HG02642 (cell line): ENCODE results near the gene LAG3.
"Not testable (repeated sequence)": the region's sequence is repeated elsewhere in the genome, so short reads cannot be mapped to it uniquely, and the experiment has no call there.

ENCODE experiments used
- ATAC-seq: cut with Tn5 transposase; IDR thresholded peaks from one replicate; pipeline ENCODE4 v1.9.1; 2021; ENCODE audit warnings: mild to moderate bottlenecking; ENCODE audit not compliant: unreplicated experiment, poor library complexity

The LAG3 gene

GRCh38 chr12:6772331-6772695, at the start of gene LAG3:
Gene LAG3, plus strand, starts transcription at chr12:6772520. Its CDS starts 333 bp downstream, at chr12:6772853.
- ATAC-seq, result no peak

- ATAC-seq, result no peak
Observed at GRCh38 chr12:6722863-6723262, 49.5 kb upstream of the LAG3 start.

- ATAC-seq, result peak; percentile 95
Observed at GRCh38 chr12:6723607-6724408, 48.5 kb upstream of the LAG3 start, which contains the start of gene COPS7A. Gene COPS7A, plus strand, starts transcription at chr12:6724046. Its CDS starts 611 bp downstream, at chr12:6724657.

- peak; percentile 18 for ATAC-seq
Observed at GRCh38 chr12:6724409-6724797, 47.9 kb upstream of the LAG3 start.

GRCh38 chr12:6725350-6725749, 47.0 kb upstream of the LAG3 start:
- ATAC-seq, result no peak

- no peak for ATAC-seq
Observed at GRCh38 chr12:6729186-6729585, 43.1 kb upstream of the LAG3 start.

- no peak for ATAC-seq
Observed at GRCh38 chr12:6730169-6730568, 42.2 kb upstream of the LAG3 start.

- no peak for ATAC-seq
Observed at GRCh38 chr12:6734506-6735387, 37.6 kb upstream of the LAG3 start.

GRCh38 chr12:6735448-6736191, 36.7 kb upstream of the LAG3 start:
- ATAC-seq, result no peak

GRCh38 chr12:6736754-6737153, 35.6 kb upstream of the LAG3 start:
- ATAC-seq, result no peak

- ATAC-seq, result not testable (repeated sequence)
Observed at GRCh38 chr12:6742080-6742479, 30.2 kb upstream of the LAG3 start.

- no peak for ATAC-seq
Observed at GRCh38 chr12:6742834-6743233, 29.5 kb upstream of the LAG3 start.

GRCh38 chr12:6743300-6743699, 29.0 kb upstream of the LAG3 start:
- not testable (repeated sequence) for ATAC-seq

GRCh38 chr12:6745741-6746525, 26.4 kb upstream of the LAG3 start:
- no peak for ATAC-seq

GRCh38 chr12:6747216-6747615, 25.1 kb upstream of the LAG3 start:
- ATAC-seq, result no peak

- ATAC-seq, result no peak
Observed at GRCh38 chr12:6748761-6749160, 23.6 kb upstream of the LAG3 start.

GRCh38 chr12:6750506-6750905, 21.8 kb upstream of the LAG3 start:
- ATAC-seq, result no peak

GRCh38 chr12:6751767-6752166, 20.6 kb upstream of the LAG3 start:
- ATAC-seq, result no peak

- ATAC-seq, result no peak
Observed at GRCh38 chr12:6752167-6752920, 20.0 kb upstream of the LAG3 start.
